T-cell (primary cell): ENCODE results near the gene JAML. TPM values are rescaled to one million over a fixed set of nuclear protein-coding genes. Genes with fewer than 3 reads are reported as not detected.
A peak's percentile ranks its signal among the peaks of the same experiment; 100 is the strongest.

ENCODE experiments used
- ATAC-seq, 4 experiments: fragments of 200-7000 bp in 3 of 4; fragments of 150-1000 bp in 1 of 4; cut with Tn5 transposase; replicated peaks in 1 of 4; 1 replicate in 3 of 4; 2 replicates in 1 of 4; pipeline ENCODE4 v1.10.0; 2021; ENCODE audit warnings: moderate library complexity in 3 of 4, mild to moderate bottlenecking in 2 of 4, moderate number of reproducible peaks in 1 of 4
- CTCF ChIA-PET, 2 donors: fragments of 300-600 bp; sonication (Branson Sonifier 250); formaldehyde crosslinking; loops; one replicate each; lab custom pipeline; 2022; ENCODE audit warnings: antibody characterized with exemption in 2 of 2; lab: Charles Lee
- POLR2A ChIA-PET, 2 donors: fragments of 300-600 bp; sonication (Branson Sonifier 250); formaldehyde crosslinking; loops; one replicate each; lab custom pipeline; 2022; ENCODE audit warnings: antibody characterized with exemption in 2 of 2; lab: Charles Lee
- DNase-seq, 35 experiments: peaks; one replicate each; pipeline versions ENCODE4 v3.0.0 to v3.0.0-alpha.2; 2013 to 2023
- H3K27ac ChIP-seq: one replicate; pipeline ENCODE4 v1.5.1; 2013; ENCODE audit warnings: low read length
- H3K27me3 ChIP-seq, 2 experiments: replicated peaks in 1 of 2; 1 replicate in 1 of 2; 2 replicates in 1 of 2; pipeline versions ENCODE4 v1.6.1 to v1.7.0; 2013; ENCODE audit warnings: low read length in 1 of 2, mixed read lengths in 1 of 2; ENCODE audit not compliant: control insufficient read depth in 2 of 2, insufficient read depth in 2 of 2; ENCODE audit errors: extremely low read depth in 1 of 2
- H3K36me3 ChIP-seq, 2 donors: 1 replicate in 1 of 2; 2 replicates in 1 of 2; pipeline versions ENCODE4 v1.6.1 to v1.7.0; 2013; ENCODE audit warnings: low read length in 1 of 2; ENCODE audit not compliant: control insufficient read depth in 2 of 2, insufficient read depth in 1 of 2; ENCODE audit errors: extremely low read depth in 1 of 2
- H3K4me1 ChIP-seq, 2 experiments: 1 replicate in 1 of 2; 2 replicates in 1 of 2; pipeline versions ENCODE4 v1.6.1 to v1.7.0; 2013; ENCODE audit warnings: low read length in 2 of 2, mixed read lengths in 1 of 2; ENCODE audit not compliant: insufficient read depth in 2 of 2, control insufficient read depth in 1 of 2; ENCODE audit errors: extremely low read depth in 1 of 2
- H3K4me3 ChIP-seq, 2 donors: 1 replicate in 1 of 2; 2 replicates in 1 of 2; pipeline versions ENCODE4 v1.5.1 to v1.7.0; 2013; ENCODE audit warnings: mild to moderate bottlenecking in 2 of 2, low read length in 1 of 2, moderate library complexity in 1 of 2; ENCODE audit not compliant: control insufficient read depth in 1 of 2; ENCODE audit errors: extremely low read depth in 1 of 2
- H3K9me3 ChIP-seq: 2 replicates; pipeline ENCODE4 v1.7.0; 2013
- H3K27ac Mint-ChIP-seq, 2 donors: one replicate each; pipeline ENCODE4 v1.8.0; 2020 to 2021; ENCODE audit warnings: mild to moderate bottlenecking in 2 of 2, mixed read lengths in 2 of 2
- H3K27me3 Mint-ChIP-seq, 2 donors: one replicate each; pipeline ENCODE4 v1.8.0; 2021 to 2022; ENCODE audit warnings: mixed read lengths in 2 of 2
- H3K36me3 Mint-ChIP-seq: one replicate; pipeline ENCODE4 v1.8.0; 2021; ENCODE audit warnings: mixed read lengths
- H3K4me1 Mint-ChIP-seq, 3 donors: one replicate each; pipeline ENCODE4 v1.8.0; 2020 to 2022; ENCODE audit warnings: mixed read lengths in 3 of 3, mild to moderate bottlenecking in 1 of 3
- H3K4me3 Mint-ChIP-seq, 3 donors: one replicate each; pipeline ENCODE4 v1.8.0; 2020 to 2022; ENCODE audit warnings: mild to moderate bottlenecking in 3 of 3, mixed read lengths in 3 of 3, moderate library complexity in 3 of 3
- H3K9me3 Mint-ChIP-seq, 3 donors: one replicate each; pipeline ENCODE4 v1.8.0; 2020 to 2022; ENCODE audit warnings: mixed read lengths in 3 of 3
- WGBS: methylation state at CpG from one replicate; pipeline ENCODE4 v1.1.5; 2013; ENCODE audit warnings: missing lambda C conversion rate; ENCODE audit not compliant: insufficient coverage; 5-methylcytosine and 5-hydroxymethylcytosine counted together
- total RNA-seq, 35 experiments: library from RNA in 6 of 35; stranded (reverse) in 6 of 35; fragments of 120-200 nt in 1 of 35; gene quantifications; one replicate each; pipeline versions ENCODE4 v1.2.1 to v1.2.4 and lab custom pipeline; 2013 to 2026

Gene JAML
- total RNA-seq, 5 donors from 2014 or later (not counting 1 experiment from before 2014, with no cell fraction given): 60.8 to 165 (median 95.8) TPM

DNA sequence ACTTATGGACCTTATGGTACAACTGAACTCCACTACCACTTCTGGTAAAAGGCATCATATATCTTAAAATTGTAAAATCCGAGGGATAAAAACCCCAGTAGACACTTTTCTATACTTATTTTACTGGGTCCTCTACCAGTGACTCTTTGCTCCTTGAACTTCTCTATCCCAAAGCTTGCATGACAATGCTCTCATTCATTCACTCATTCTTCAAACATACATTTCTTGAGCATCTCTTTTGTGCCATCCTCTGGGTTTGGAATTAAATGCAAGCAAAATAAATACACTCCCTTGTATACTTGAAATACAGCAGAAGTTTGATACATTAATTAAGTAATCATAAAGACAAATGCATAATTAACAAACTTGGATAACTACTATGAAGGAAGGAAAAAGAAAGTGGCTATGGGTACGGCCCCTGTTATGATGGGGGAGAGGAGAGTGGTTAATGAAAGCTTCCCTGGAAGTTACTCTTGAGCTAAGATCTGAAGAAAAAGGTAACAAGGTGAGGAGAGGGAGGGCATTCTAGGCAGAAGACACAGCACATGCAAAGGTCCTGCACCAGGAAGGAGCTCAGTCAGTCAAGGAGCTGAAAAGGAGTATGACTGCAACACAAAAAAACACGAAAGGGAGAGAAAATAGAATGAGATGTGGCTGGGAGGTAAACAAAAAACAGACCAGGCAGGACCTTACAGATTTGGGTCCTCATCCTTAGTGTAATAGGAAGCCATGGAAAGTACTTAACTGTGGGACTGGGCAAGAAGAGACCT, 19.4 kb upstream of the JAML start:
- Histone ChIP-seq H3K36me3 (no peaks in the 10 kb centered on the region), H3K4me1 (peaks cover 23 to 45% of the 10 kb centered on the region in 2 experiments), H3K27me3 (no peaks in the 10 kb centered on the region), H3K27ac (peak overlapping the region; percentile 24), H3K9me3 (no peaks in the 10 kb centered on the region), H3K4me3 (no peak overlapping the region)
- H3K27me3 Mint-ChIP-seq: no peaks in the 10 kb centered on the region
- H3K36me3 Mint-ChIP-seq: peaks cover 19% of the 10 kb centered on the region
- H3K4me1 Mint-ChIP-seq: peaks cover 73 to 92% (median 88%) of the 10 kb centered on the region in 3 donors
- no peaks in the 10 kb centered on the region for H3K9me3 Mint-ChIP-seq
- DNase-seq: no peak
- no peak for ATAC-seq
- POLR2A ChIA-PET: no interaction called here
- 83% methylated on average over 2 of the region's 3 CpGs for WGBS
- H3K27ac Mint-ChIP-seq: peak overlapping the region; percentile 77 to 92
- CTCF ChIA-PET: interaction anchor here in 1 of 2 donors (0.7 to 1.0 kb wide), 3 partner anchors 11 to 46 kb away, joined by 3 to 4 read pairs (median 3); no protein-coding TSS in a partner anchor
- H3K4me3 Mint-ChIP-seq: no peak overlapping the region

DNA sequence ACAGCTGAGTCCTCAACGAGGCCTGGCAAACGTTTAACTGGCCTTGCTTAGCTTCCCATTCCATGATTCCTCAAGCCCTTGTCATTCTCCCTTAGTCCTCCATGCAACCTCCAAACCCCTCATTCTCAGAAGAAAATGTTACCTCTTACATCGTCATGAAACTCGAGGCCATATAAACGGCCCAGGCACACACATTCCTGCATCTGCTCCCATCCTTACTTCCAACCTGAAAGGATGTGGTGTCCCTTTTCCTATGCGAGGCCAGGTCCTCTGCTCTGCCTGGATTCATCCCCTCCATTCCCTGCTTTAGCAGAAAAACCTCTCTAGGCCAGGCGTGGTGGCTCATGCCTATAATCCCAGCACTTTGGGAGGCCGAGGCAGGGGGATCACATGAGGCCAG, 18.4 kb upstream of the JAML start:
- Histone ChIP-seq H3K4me3 (no peak overlapping the region), H3K27me3 (no peaks in the 10 kb centered on the region), H3K9me3 (no peaks in the 10 kb centered on the region), H3K27ac (peak overlapping the region; percentile 90), H3K36me3 (no peaks in the 10 kb centered on the region), H3K4me1 (peaks cover 23 to 52% of the 10 kb centered on the region in 2 experiments)
- DNase-seq (no peak), ATAC-seq (no peak)
- H3K9me3 Mint-ChIP-seq: no peaks in the 10 kb centered on the region
- CTCF ChIA-PET: interaction anchor here in 1 of 2 donors (1.0 kb wide), 1 partner anchor 12 kb away, joined by 3 read pairs; no protein-coding TSS in a partner anchor
- H3K4me1 Mint-ChIP-seq: peaks cover 81 to 94% (median 89%) of the 10 kb centered on the region in 3 donors
- H3K27me3 Mint-ChIP-seq: no peaks in the 10 kb centered on the region
- H3K4me3 Mint-ChIP-seq: peak overlapping the region in 1 of 3 donors; percentile 30
- H3K27ac Mint-ChIP-seq: peak overlapping the region; percentile 77 to 92
- POLR2A ChIA-PET: interaction anchor here in 1 of 2 donors (0.6 to 1.7 kb wide), 3 partner anchors 9 to 102 kb away, joined by 4 to 8 read pairs (median 4); partner anchors contain the start of genes JAML and MPZL3
- peaks cover 28% of the 10 kb centered on the region for H3K36me3 Mint-ChIP-seq
- 85% methylated on average over 8 of the region's 8 CpGs for WGBS

DNA sequence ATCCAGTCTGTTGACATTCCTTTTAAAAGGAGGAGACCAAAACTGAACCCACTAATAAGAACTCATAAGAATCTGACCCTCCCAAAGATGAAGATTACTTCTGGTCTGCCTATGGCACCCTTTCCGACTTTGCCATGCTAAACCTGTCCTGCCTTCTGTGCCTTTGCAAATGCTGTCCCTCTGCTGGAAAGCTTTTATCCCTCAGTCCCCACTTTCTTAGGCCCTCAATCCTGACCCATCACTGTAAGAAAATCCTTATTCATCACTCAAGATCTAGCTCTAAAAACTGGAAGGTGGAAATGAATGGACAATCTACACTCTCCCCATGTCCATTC, 16.9 kb upstream of the JAML start:
- Histone ChIP-seq H3K36me3 (peaks cover 0 to 4% of the 10 kb centered on the region in 2 donors), H3K27ac (peak overlapping the region; percentile 90), H3K27me3 (no peaks in the 10 kb centered on the region), H3K4me3 (no peak overlapping the region), H3K4me1 (peaks cover 23 to 46% of the 10 kb centered on the region in 2 experiments), H3K9me3 (no peaks in the 10 kb centered on the region)
- Mint-ChIP-seq H3K4me3 (peak overlapping the region; percentile 51 to 74 (median 62)), H3K4me1 (peaks cover 69 to 87% (median 83%) of the 10 kb centered on the region in 3 donors), H3K36me3 (peaks cover 33% of the 10 kb centered on the region), H3K27ac (peak overlapping the region; percentile 92 to 94), H3K27me3 (no peaks in the 10 kb centered on the region), H3K9me3 (no peaks in the 10 kb centered on the region)
- DNase-seq (no peak), ATAC-seq (peak in 1 of 4 experiments; percentile 11)
- ChIA-PET POLR2A (interaction anchor here (0.6 to 1.7 kb wide), 5 partner anchors 10 to 17 kb away, joined by 3 to 8 read pairs (median 4); partner anchors contain the start of genes JAML (in 2 of the 2) and MPZL3 (in 2 of the 2)), CTCF (interaction anchor here (0.9 to 2.1 kb wide), 9 partner anchors 9 to 58 kb away, joined by 3 to 10 read pairs (median 4); partner anchors contain the start of genes JAML (in 1 of the 2), MPZL2 (in 1 of the 2) and MPZL3 (in 1 of the 2))
- 50% methylated on average over 1 of the region's 1 CpG for WGBS

DNA sequence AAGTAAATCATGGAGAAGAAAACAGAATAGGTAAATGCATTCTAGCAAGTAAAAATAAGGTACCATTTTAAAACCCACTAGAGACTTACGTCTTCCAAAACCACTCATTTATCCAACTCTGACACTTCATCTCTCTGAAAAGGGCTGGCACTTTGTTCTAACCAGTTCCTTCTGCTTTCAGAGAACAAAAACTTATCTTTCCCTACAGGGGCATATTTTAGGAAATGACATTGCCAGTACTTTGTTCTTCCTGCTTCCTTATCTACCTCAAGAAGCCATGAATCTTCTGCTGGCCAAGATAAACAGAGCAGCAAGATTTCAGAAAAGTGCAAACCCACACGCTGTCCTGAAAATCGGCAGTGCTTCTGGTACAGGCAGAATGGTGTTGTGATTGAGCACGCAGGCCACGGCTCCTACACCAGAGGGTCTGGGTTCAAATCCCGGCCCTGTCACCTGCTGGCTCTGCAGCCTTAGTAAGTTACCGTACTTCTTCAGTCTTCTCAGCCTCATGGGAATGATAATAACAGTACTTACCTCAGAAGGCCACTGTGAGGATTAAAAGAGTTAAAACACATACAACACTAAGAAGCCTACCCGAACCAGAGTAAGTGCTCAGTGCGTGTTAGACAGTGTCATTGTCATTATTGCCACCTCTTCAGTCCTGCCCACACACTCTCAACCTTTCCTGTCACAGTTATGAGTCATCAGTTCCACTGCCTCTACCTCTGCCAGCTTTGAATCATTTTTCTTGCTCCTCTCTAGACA, 16.4 kb upstream of the JAML start:
- H3K4me3 Mint-ChIP-seq: peak overlapping the region; percentile 51 to 74 (median 62)
- ATAC-seq (peak; percentile 89 to 99 (median 97)), DNase-seq (peak in 21 of 35 experiments; percentile 14 to 81 (median 40))
- ChIA-PET CTCF (interaction anchor here (0.9 to 2.1 kb wide), 9 partner anchors 10 to 59 kb away, joined by 3 to 10 read pairs (median 4); partner anchors contain the start of genes JAML (in 1 of the 2), MPZL2 (in 1 of the 2) and MPZL3 (in 1 of the 2)), POLR2A (interaction anchor here (0.6 to 1.2 kb wide), 4 partner anchors 11 to 141 kb away, joined by 3 to 4 read pairs (median 3); partner anchors contain the start of genes MPZL3 (in 2 of the 2) and JAML (in 1 of the 2))
- peaks cover 0 to 9% of the 10 kb centered on the region in 2 donors for H3K36me3 ChIP-seq
- H3K4me1 ChIP-seq: peaks cover 23 to 42% of the 10 kb centered on the region in 2 experiments
- peak overlapping the region in 1 of 2 donors; percentile 16 for H3K4me3 ChIP-seq
- no peaks in the 10 kb centered on the region for H3K9me3 ChIP-seq
- no peaks in the 10 kb centered on the region for H3K27me3 Mint-ChIP-seq
- peaks cover 37% of the 10 kb centered on the region for H3K36me3 Mint-ChIP-seq
- H3K9me3 Mint-ChIP-seq: no peaks in the 10 kb centered on the region
- peak overlapping the region; percentile 92 to 94 for H3K27ac Mint-ChIP-seq
- WGBS: 18% methylated on average over 8 of the region's 9 CpGs
- H3K4me1 Mint-ChIP-seq: peaks cover 64 to 83% (median 80%) of the 10 kb centered on the region in 3 donors
- H3K27ac ChIP-seq: peak overlapping the region; percentile 90
- H3K27me3 ChIP-seq: no peaks in the 10 kb centered on the region

DNA sequence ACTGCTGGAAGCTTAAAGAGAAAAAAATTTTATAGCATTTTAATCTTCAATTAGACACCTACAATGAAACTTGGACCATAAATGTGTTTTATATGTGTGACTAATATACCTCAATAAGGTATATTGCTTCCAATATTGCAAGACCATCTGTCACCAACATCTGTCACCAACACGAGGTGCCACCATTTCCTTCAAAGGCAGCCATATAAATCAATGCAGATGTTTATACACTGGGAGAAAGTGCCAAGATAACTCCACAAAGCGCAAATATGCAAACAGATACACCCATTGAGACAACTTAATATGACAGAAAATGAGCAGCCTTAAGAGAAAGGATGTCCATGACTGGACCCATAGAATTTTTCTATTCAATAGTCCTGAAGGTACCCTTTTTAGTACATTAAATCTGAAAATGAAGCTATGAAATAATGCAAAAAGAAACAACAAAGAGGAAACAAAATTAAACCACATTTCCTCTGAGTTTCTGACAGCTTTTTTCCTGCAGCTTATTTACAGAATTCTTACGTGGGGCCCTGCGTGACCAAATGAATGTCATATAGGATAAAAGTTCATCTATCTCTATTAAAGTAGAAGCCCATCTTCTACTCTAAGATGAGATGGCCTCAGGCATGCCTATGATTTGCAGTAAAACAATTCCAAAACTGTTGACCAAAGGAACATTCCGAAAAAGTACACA, 14.8 kb upstream of the JAML start:
- no peaks in the 10 kb centered on the region for H3K9me3 Mint-ChIP-seq
- no peaks in the 10 kb centered on the region for H3K27me3 ChIP-seq
- H3K27ac Mint-ChIP-seq: peak overlapping the region; percentile 92 to 94
- ChIA-PET CTCF (interaction anchor here (0.5 to 1.6 kb wide), 6 partner anchors 15 to 282 kb away, joined by 3 to 13 read pairs (median 3); partner anchors contain the start of gene JAML (in 1 of the 2)), POLR2A (interaction anchor here (0.6 to 1.6 kb wide), 7 partner anchors 10 to 69 kb away, joined by 3 to 11 read pairs (median 4); partner anchors contain the start of genes JAML (in 2 of the 2) and MPZL3 (in 1 of the 2))
- H3K27me3 Mint-ChIP-seq: no peaks in the 10 kb centered on the region
- H3K36me3 Mint-ChIP-seq: peaks cover 40% of the 10 kb centered on the region
- H3K36me3 ChIP-seq: peaks cover 0 to 17% of the 10 kb centered on the region in 2 donors
- H3K4me1 ChIP-seq: peaks cover 23 to 42% of the 10 kb centered on the region in 2 experiments
- ATAC-seq: no peak
- peak overlapping the region; percentile 90 for H3K27ac ChIP-seq
- H3K4me3 ChIP-seq: peak overlapping the region in 1 of 2 donors; percentile 36
- no CpG with 5 or more reads among the region's 5 CpGs for WGBS
- H3K4me1 Mint-ChIP-seq: peaks cover 60 to 75% (median 69%) of the 10 kb centered on the region in 3 donors
- DNase-seq: no peak
- no peaks in the 10 kb centered on the region for H3K9me3 ChIP-seq
- H3K4me3 Mint-ChIP-seq: peak overlapping the region; percentile 45 to 62 (median 61)
